Activated T-cell treated with anti-CD3 and anti-CD28 coated beads for 1 hour (primary cell): ENCODE measurements around the gene TH.
"Not testable (repeated sequence)": the region's sequence is repeated elsewhere in the genome, so short reads cannot be mapped to it uniquely, and the experiment has no call there.

ENCODE experiments used
- DNase-seq: peaks from one replicate; pipeline ENCODE4 v3.0.0-alpha.2; 2020; ENCODE audit warnings: low read depth

TH gene

GRCh38 chr11:2129699-2130366 lies 41.8 kb downstream of the TH start:
- DNase-seq = no peak

- DNase-seq = no peak
Observed at GRCh38 chr11:2129308-2129698, 42.3 kb downstream of the TH start.

- DNase-seq = no peak
Observed at GRCh38 chr11:2128511-2129307, 42.9 kb downstream of the TH start.

GRCh38 chr11:2128130-2128510 lies 43.5 kb downstream of the TH start:
- no peak for DNase-seq

- no peak for DNase-seq
Observed at GRCh38 chr11:2127482-2128129, 44.0 kb downstream of the TH start.

- DNase-seq = no peak
Observed at GRCh38 chr11:2126520-2127085, 45.0 kb downstream of the TH start.

GRCh38 chr11:2124736-2125484 lies 46.7 kb downstream of the TH start:
- not testable (repeated sequence) for DNase-seq

GRCh38 chr11:2123628-2123960 lies 48.0 kb downstream of the TH start:
- no peak for DNase-seq

GRCh38 chr11:2122907-2123627 lies 48.5 kb downstream of the TH start:
- no peak for DNase-seq

GRCh38 chr11:2122222-2122906 lies 49.3 kb downstream of the TH start:
- no peak for DNase-seq

- DNase-seq = no peak
Observed at GRCh38 chr11:2121227-2122130, 50.1 kb downstream of the TH start.

GRCh38 chr11:2120359-2121100 lies 51.1 kb downstream of the TH start:
- DNase-seq = no peak

- DNase-seq = no peak
Observed at GRCh38 chr11:2118677-2119076, 52.9 kb downstream of the TH start.

- no peak for DNase-seq
Observed at GRCh38 chr11:2116680-2117079, 54.9 kb downstream of the TH start.

GRCh38 chr11:2115308-2115707 lies 56.3 kb downstream of the TH start:
- DNase-seq = no peak

- DNase-seq = no peak
Observed at GRCh38 chr11:2114430-2115241, 57.0 kb downstream of the TH start.
